IMR-90 (cell line): ENCODE measurements around the gene STX4. TPM values are rescaled to one million over a fixed set of nuclear protein-coding genes. Genes with fewer than 3 reads are reported as not detected.

Experiments used
- ATAC-seq: fragments of 200-7000 bp; cut with Tn5 transposase; 2 replicates; pipeline ENCODE4 v1.9.1; 2020; ENCODE audit warnings: low read depth, mild to moderate bottlenecking, moderate library complexity
- BruUV-seq: library from RNA; stranded (reverse); fragments of 400-500 nt; replicated peaks from 2 replicates; lab custom pipeline; 2021; lab: Mats Ljungman, UMichigan
- CTCF ChIA-PET: fragments of 300-600 bp; formaldehyde crosslinking; extraction: SDS; loops from one replicate; lab custom pipeline; 2021; ENCODE audit warnings: antibody characterized with exemption; lab: Yijun Ruan, JAX
- POLR2A ChIA-PET: fragments of 300-600 bp; sonication (Branson Sonifier 250); formaldehyde crosslinking; loops from one replicate; lab custom pipeline; 2022; ENCODE audit warnings: antibody characterized with exemption; ENCODE audit not compliant: unreplicated experiment; lab: Charles Lee
- DNase-seq: peaks from one replicate; pipeline ENCODE4 v3.0.0; 2013
- H2AFZ ChIP-seq: replicated peaks from 2 replicates; pipeline ENCODE3; 2013; ENCODE audit warnings: low read length, mild to moderate bottlenecking; ENCODE audit not compliant: poor library complexity
- H2AK5ac ChIP-seq: 2 replicates; pipeline ENCODE4 v1.6.1; 2013; ENCODE audit warnings: low read depth, low read length, inconsistent platforms
- H2AK9ac ChIP-seq: replicated peaks from 2 replicates; pipeline ENCODE3; 2013; ENCODE audit warnings: mild to moderate bottlenecking, low read depth, low read length, moderate library complexity; ENCODE audit not compliant: poor library complexity
- H2BK120ac ChIP-seq: 2 replicates; pipeline ENCODE4 v1.6.1; 2013; ENCODE audit warnings: low read depth, low read length, inconsistent platforms
- H2BK15ac ChIP-seq: 3 replicates; pipeline ENCODE4 v1.6.1; 2013; ENCODE audit warnings: low read depth, low read length, inconsistent platforms
- H2BK20ac ChIP-seq: 2 replicates; pipeline ENCODE4 v1.6.1; 2013; ENCODE audit warnings: low read depth, mild to moderate bottlenecking, inconsistent platforms, low read length, moderate library complexity
- H2BK5ac ChIP-seq: 2 replicates; pipeline ENCODE4 v1.6.1; 2013; ENCODE audit warnings: mild to moderate bottlenecking, low read depth, low read length, inconsistent platforms; ENCODE audit not compliant: poor library complexity, severe bottlenecking
- H3K14ac ChIP-seq: replicated peaks from 2 replicates; pipeline ENCODE4 v1.6.1; 2013; ENCODE audit warnings: low read depth, low read length, inconsistent platforms
- H3K18ac ChIP-seq: 2 replicates; pipeline ENCODE4 v1.6.1; 2013; ENCODE audit warnings: low read depth, low read length, control low read depth
- H3K23ac ChIP-seq: 2 replicates; pipeline ENCODE4 v1.6.1; 2013; ENCODE audit warnings: low read depth, low read length, inconsistent platforms
- H3K27ac ChIP-seq: 2 replicates; pipeline ENCODE4 v1.5.1; 2013; ENCODE audit warnings: mild to moderate bottlenecking, control low read depth, low read length; ENCODE audit not compliant: insufficient read depth
- H3K27me3 ChIP-seq: 2 replicates; pipeline ENCODE4 v1.6.1; 2013; ENCODE audit warnings: low read length; ENCODE audit not compliant: control insufficient read depth, insufficient read depth
- H3K36me3 ChIP-seq: 2 replicates; pipeline ENCODE4 v1.6.1; 2013; ENCODE audit warnings: low read length, mixed read lengths; ENCODE audit not compliant: control insufficient read depth, insufficient read depth
- H3K4ac ChIP-seq: 2 replicates; pipeline ENCODE4 v1.6.1; 2013; ENCODE audit warnings: low read depth, low read length, inconsistent platforms
- H3K4me1 ChIP-seq: 2 replicates; pipeline ENCODE4 v1.6.1; 2013; ENCODE audit warnings: low read length, mixed read lengths; ENCODE audit not compliant: control insufficient read depth, insufficient read depth
- H3K4me2 ChIP-seq: 2 replicates; pipeline ENCODE4 v1.6.1; 2013; ENCODE audit warnings: low read depth, mild to moderate bottlenecking, control low read depth, low read length, moderate library complexity
- H3K4me3 ChIP-seq: 2 replicates; pipeline ENCODE4 v1.5.1; 2013; ENCODE audit warnings: low read depth, mild to moderate bottlenecking, control low read depth, low read length, moderate library complexity; ENCODE audit not compliant: insufficient read depth
- H3K56ac ChIP-seq: 2 replicates; pipeline ENCODE4 v1.6.1; 2013; ENCODE audit warnings: low read length, inconsistent platforms; ENCODE audit not compliant: insufficient read depth; ENCODE audit errors: extremely low read depth
- H3K79me1 ChIP-seq, 2 experiments: 2 replicates each; pipeline ENCODE4 v1.6.1; 2013; ENCODE audit warnings: low read length in 2 of 2, inconsistent platforms in 1 of 2, low read depth in 1 of 2
- H3K9ac ChIP-seq: 2 replicates; pipeline ENCODE4 v1.6.1; 2013; ENCODE audit warnings: low read depth, low read length, control low read depth
- H3K9me1 ChIP-seq: 2 replicates; pipeline ENCODE4 v1.6.1; 2013; ENCODE audit warnings: low read length, inconsistent platforms; ENCODE audit not compliant: insufficient read depth
- H3K9me3 ChIP-seq: 2 replicates; pipeline ENCODE4 v1.6.1; 2013; ENCODE audit warnings: low read length; ENCODE audit not compliant: control insufficient read depth, insufficient read depth
- H4K20me1 ChIP-seq: 2 replicates; pipeline ENCODE4 v1.6.1; 2013; ENCODE audit warnings: low read length, inconsistent platforms; ENCODE audit not compliant: insufficient read depth
- H4K5ac ChIP-seq: 2 replicates; pipeline ENCODE4 v1.6.1; 2013; ENCODE audit warnings: mild to moderate bottlenecking, low read depth, low read length, control low read depth
- H4K8ac ChIP-seq, 2 experiments: 2 replicates each; pipeline ENCODE4 v1.6.1; 2013; ENCODE audit warnings: low read depth in 2 of 2, low read length in 2 of 2, control low read depth in 1 of 2, inconsistent platforms in 1 of 2
- H4K91ac ChIP-seq: 2 replicates; pipeline ENCODE4 v1.6.1; 2013; ENCODE audit warnings: low read depth, low read length, inconsistent platforms; ENCODE audit not compliant: insufficient read depth
- BHLHE40 ChIP-seq: fragments of 150-350 bp; IDR thresholded peaks from 2 replicates; pipeline ENCODE4 v1.6.1; 2016; ENCODE audit warnings: mild to moderate bottlenecking, low read depth, low read length
- MAZ ChIP-seq: IDR thresholded peaks from 2 replicates; pipeline ENCODE4 v1.6.1; 2012; ENCODE audit warnings: low read depth, mild to moderate bottlenecking, low read length, improper control_type of control experiment, moderate library complexity, borderline replicate concordance
- POLR2A ChIP-seq: IDR thresholded peaks from 2 replicates; pipeline ENCODE4 v1.6.1; 2012; ENCODE audit warnings: mild to moderate bottlenecking, low read depth, low read length
- SMC3 ChIP-seq: fragments of 150-350 bp; IDR thresholded peaks from 2 replicates; pipeline ENCODE4 v1.6.1; 2016; ENCODE audit warnings: low read depth, mild to moderate bottlenecking, antibody characterized with exemption, low read length, moderate library complexity
- WGBS, 2 experiments: methylation state at CpG; one replicate each; pipeline versions ENCODE4 v1.1.5 to v1.1.7; 2013; ENCODE audit warnings: missing lambda C conversion rate in 2 of 2; ENCODE audit not compliant: insufficient read length in 1 of 2; ENCODE audit errors: extremely low coverage in 2 of 2; 5-methylcytosine and 5-hydroxymethylcytosine counted together
- dilution Hi-C: fragments of 300-500 bp; cut with HindIII; formaldehyde crosslinking; loops from one replicate; pipeline ENCODE4 v1.14.3; 2018; ENCODE audit warnings: low sequenced_read_pairs; ENCODE audit not compliant: unreplicated experiment
- in situ Hi-C: fragments of 300-500 bp; cut with MboI; formaldehyde crosslinking; loops from 3 replicates; pipeline ENCODE4 v1.14.3; 2019; ENCODE audit warnings: low sequenced_read_pairs, inconsistent platforms, mixed read lengths
- intact Hi-C: fragments of 100-400 bp; cut with micrococcal nuclease; formaldehyde crosslinking; loops from 2 replicates; pipeline ENCODE4 v1.10.0; 2022
- polyA plus RNA-seq, 3 experiments: library from polyadenylated mRNA; depleted of rRNA; stranded (reverse); fragments of >200 nt; gene quantifications; 2 replicates each; pipeline ENCODE4 v1.2.3, GENCODE V29; 2012; ENCODE audit warnings: low replicate concordance in 1 of 3
- total RNA-seq: library from RNA; depleted of rRNA; stranded (reverse); fragments of >200 nt; gene quantifications from 2 replicates; pipeline ENCODE4 v1.2.3, GENCODE V29; 2012

STX4 gene
- total and polyA plus RNA-seq, 2 of the 4 experiments (the other 2 are of a cell fraction), result 23.5 to 67.9 TPM

DNA sequence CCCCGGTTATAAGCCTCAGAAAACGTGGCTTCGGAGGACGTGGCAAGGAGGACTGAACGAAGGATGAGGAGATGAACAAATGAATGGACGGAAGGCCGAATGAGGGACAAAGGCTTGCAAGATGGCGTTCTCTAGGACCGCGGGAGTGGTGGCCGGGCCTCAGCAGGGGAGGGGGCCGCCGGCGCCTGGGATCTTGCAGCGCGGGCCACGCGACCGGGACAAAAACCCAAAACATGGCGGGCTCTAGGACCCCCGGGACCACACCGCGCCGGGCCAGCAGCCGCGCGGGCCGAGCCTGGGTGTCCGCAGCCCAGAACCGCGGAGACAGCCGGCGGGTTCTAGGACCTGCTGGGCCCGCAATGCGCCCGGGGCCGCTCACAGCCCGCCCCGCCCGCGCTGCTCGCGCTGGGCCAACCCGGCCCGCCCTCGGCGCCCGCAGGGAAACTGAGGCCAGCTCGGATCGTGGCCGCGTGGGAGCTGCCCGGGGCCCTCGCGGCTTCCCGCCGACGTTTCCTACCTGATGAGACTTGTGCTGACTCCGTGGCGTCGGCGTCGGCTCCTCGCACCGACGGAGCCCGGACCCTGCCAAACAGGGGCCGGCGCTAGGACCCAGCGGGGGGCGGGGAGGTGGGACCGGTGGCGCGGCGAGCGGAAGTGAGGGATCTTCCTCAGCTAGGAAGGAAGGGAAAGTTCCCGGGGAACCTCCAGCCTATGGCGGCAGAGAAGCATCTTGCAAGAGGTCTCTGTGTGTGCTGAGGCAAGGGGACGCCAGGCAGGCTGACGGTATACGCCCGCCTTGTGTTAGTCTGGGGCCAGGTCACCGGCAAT, 40.0 kb downstream of the STX4 start:
- no peak for TF ChIP-seq SMC3
- peak; percentile 98 for TF ChIP-seq MAZ
- peak; percentile 54; the same call in 1 of the 2 replicates for TF ChIP-seq POLR2A
- 0 out of 2 replicates have a peak, but pooled peaks have one; percentile 9 for TF ChIP-seq BHLHE40
- H4K8ac ChIP-seq, result peak overlapping the region; percentile 83 to 98
- H3K9me1 ChIP-seq, result 0 out of 2 replicates have a peak, but pooled peaks cover 6% of the 10 kb centered on the region
- H3K36me3 ChIP-seq, result peaks cover 22% of the 10 kb centered on the region
- peak overlapping the region; percentile 27; the same call in 1 of the 2 replicates for H2BK20ac ChIP-seq
- peak overlapping the region; percentile 98 for H2AK9ac ChIP-seq
- no peaks in the 10 kb centered on the region for H3K27me3 ChIP-seq
- H3K4me1 ChIP-seq, result peaks cover 6% of the 10 kb centered on the region
- no peaks in the 10 kb centered on the region; the same call in 1 of the 2 replicates for H4K20me1 ChIP-seq
- peak overlapping the region; percentile 59; the same call in 1 of the 3 replicates for H2BK15ac ChIP-seq
- WGBS, 2 experiments, result 1% methylated on average over 59 of the region's 83 CpGs; no CpG with 5 or more reads in 1 of the 2 experiments
- ChIA-PET POLR2A (interaction anchor here (0.5 to 1.9 kb wide), 4 partner anchors 13 to 797 kb away, joined by 3 to 6 read pairs (median 4); no protein-coding TSS in a partner anchor), CTCF (no interaction called here)
- peak overlapping the region; percentile 100 for H3K4ac ChIP-seq
- peak overlapping the region; percentile 94 for H3K56ac ChIP-seq
- peak overlapping the region; percentile 98 for H3K14ac ChIP-seq
- DNase-seq (peak; percentile 88), ATAC-seq (peak; percentile 78)
- H3K23ac ChIP-seq, result peak overlapping the region; percentile 93
- H4K91ac ChIP-seq, result peak overlapping the region; percentile 93
- peak overlapping the region; percentile 88 for H3K4me2 ChIP-seq
- peak overlapping the region; percentile 91 for H2AFZ ChIP-seq
- H2BK120ac ChIP-seq, result peak overlapping the region; percentile 89
- H3K9ac ChIP-seq, result peak overlapping the region; percentile 96
- intact Hi-C loops (loop anchor here (1.0 to 10.0 kb wide), 3 partner anchors 40 to 119 kb away; partner anchors contain the start of genes SETD1A and STX4), in situ Hi-C loops (loop anchor here (10.0 kb wide), 1 partner anchor 391 kb away; no protein-coding TSS in a partner anchor), dilution Hi-C loops (no loop called here)
- H4K5ac ChIP-seq, result peak overlapping the region; percentile 95
- peak overlapping the region; percentile 77 for H3K18ac ChIP-seq
- no TSS peak for BruUV-seq
- H3K9me3 ChIP-seq, result no peaks in the 10 kb centered on the region
- H2BK5ac ChIP-seq, result peak overlapping the region; percentile 88
- peak overlapping the region; percentile 81 for H3K4me3 ChIP-seq
- H3K79me1 ChIP-seq, result peaks cover 9 to 55% of the 10 kb centered on the region in 2 experiments
- H3K27ac ChIP-seq, result peak overlapping the region; percentile 90
- H2AK5ac ChIP-seq, result peak overlapping the region; percentile 96
